ENCODE data around the gene MKNK2. TPM values are rescaled to one million over a fixed set of nuclear protein-coding genes. Genes with fewer than 3 reads are reported as not detected.
A peak's percentile ranks its signal among the peaks of the same experiment; 100 is the strongest.

MKNK2 gene
- total and polyA plus RNA-seq, 2 of the 13 experiments (the other 11 are each of a cell fraction or from before 2014, with no cell fraction given): 44.9 to 112 TPM

DNA sequence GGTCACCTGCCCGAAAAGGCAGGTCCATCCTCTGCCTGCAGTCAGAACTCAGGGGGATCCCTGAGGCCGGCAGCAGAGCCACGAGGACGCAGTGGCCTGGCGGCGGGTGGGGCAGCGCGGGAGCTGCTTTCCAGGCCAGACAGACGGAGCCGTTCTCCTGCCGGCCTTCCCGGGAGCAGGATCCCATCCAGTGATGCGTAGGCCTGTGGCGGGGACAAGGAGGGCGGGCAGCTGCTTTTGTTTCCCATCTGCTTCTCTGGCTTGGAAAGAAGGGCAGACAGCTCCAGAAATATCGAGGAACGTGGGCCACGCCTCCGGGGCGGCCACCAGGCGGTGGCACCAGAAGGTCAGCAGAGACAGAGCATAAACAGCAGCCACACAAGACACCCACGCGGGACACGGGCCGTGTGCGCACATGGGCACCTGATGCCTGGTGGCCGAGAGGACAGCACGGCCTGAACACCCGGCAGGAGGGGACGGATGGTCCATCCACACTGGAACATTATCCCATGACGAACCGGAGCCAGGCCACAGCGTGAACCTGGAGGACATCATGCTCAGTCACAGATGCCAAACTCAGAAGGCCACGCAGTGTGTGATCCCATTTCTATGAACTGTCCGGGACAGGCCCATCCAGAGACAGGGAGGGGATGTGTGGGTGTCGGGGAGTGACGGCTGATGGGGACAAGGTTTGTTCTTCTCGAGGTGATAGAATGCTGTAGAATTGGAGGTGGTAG is 13.9 kb upstream of the MKNK2 start (continued):
- TF ChIP-seq, protein P1, sequence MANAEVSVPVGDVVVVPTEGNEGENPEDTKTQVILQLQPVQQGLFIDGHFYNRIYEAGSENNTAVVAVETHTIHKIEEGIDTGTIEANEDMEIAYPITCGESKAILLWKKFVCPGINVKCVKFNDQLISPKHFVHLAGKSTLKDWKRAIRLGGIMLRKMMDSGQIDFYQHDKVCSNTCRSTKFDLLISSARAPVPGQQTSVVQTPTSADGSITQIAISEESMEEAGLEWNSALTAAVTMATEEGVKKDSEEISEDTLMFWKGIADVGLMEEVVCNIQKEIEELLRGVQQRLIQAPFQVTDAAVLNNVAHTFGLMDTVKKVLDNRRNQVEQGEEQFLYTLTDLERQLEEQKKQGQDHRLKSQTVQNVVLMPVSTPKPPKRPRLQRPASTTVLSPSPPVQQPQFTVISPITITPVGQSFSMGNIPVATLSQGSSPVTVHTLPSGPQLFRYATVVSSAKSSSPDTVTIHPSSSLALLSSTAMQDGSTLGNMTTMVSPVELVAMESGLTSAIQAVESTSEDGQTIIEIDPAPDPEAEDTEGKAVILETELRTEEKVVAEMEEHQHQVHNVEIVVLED (CRISPR knock-in tag; IDR thresholded peaks at IDR 0.05; ENCODE audit: borderline replicate concordance): no peak
- TF ChIP-seq RFXANK (CRISPR knock-in tag; IDR thresholded peaks at IDR 0.05) (no peak), ZFP36L1 (CRISPR knock-in tag; IDR thresholded peaks at IDR 0.05) (no peak), MTA1 (CRISPR knock-in tag; IDR thresholded peaks at IDR 0.05; ENCODE audit: borderline replicate concordance) (peak; percentile 46; the same call in 1 of the 2 replicates), FOXJ3 (CRISPR knock-in tag; IDR thresholded peaks at IDR 0.05; ENCODE audit: borderline replicate concordance) (no peak), ZNF207 (IDR thresholded peaks at IDR 0.05; ENCODE audit: borderline replicate concordance) (no peak), ZNF101 (CRISPR knock-in tag; IDR thresholded peaks at IDR 0.05; ENCODE audit: borderline replicate concordance, low read depth) (no peak)
- TF ChIP-seq, protein P2, sequence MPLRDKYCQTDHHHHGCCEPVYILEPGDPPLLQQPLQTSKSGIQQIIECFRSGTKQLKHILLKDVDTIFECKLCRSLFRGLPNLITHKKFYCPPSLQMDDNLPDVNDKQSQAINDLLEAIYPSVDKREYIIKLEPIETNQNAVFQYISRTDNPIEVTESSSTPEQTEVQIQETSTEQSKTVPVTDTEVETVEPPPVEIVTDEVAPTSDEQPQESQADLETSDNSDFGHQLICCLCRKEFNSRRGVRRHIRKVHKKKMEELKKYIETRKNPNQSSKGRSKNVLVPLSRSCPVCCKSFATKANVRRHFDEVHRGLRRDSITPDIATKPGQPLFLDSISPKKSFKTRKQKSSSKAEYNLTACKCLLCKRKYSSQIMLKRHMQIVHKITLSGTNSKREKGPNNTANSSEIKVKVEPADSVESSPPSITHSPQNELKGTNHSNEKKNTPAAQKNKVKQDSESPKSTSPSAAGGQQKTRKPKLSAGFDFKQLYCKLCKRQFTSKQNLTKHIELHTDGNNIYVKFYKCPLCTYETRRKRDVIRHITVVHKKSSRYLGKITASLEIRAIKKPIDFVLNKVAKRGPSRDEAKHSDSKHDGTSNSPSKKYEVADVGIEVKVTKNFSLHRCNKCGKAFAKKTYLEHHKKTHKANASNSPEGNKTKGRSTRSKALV (CRISPR knock-in tag; IDR thresholded peaks at IDR 0.05): 0 out of 2 replicates have a peak, but pooled peaks have one; percentile 30
- TF ChIP-seq, protein P3, sequence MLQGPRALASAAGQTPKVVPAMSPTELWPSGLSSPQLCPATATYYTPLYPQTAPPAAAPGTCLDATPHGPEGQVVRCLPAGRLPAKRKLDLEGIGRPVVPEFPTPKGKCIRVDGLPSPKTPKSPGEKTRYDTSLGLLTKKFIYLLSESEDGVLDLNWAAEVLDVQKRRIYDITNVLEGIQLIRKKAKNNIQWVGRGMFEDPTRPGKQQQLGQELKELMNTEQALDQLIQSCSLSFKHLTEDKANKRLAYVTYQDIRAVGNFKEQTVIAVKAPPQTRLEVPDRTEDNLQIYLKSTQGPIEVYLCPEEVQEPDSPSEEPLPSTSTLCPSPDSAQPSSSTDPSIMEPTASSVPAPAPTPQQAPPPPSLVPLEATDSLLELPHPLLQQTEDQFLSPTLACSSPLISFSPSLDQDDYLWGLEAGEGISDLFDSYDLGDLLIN (CRISPR knock-in tag; IDR thresholded peaks at IDR 0.05; ENCODE audit: borderline replicate concordance): no peak
- TF ChIP-seq, protein P4, sequence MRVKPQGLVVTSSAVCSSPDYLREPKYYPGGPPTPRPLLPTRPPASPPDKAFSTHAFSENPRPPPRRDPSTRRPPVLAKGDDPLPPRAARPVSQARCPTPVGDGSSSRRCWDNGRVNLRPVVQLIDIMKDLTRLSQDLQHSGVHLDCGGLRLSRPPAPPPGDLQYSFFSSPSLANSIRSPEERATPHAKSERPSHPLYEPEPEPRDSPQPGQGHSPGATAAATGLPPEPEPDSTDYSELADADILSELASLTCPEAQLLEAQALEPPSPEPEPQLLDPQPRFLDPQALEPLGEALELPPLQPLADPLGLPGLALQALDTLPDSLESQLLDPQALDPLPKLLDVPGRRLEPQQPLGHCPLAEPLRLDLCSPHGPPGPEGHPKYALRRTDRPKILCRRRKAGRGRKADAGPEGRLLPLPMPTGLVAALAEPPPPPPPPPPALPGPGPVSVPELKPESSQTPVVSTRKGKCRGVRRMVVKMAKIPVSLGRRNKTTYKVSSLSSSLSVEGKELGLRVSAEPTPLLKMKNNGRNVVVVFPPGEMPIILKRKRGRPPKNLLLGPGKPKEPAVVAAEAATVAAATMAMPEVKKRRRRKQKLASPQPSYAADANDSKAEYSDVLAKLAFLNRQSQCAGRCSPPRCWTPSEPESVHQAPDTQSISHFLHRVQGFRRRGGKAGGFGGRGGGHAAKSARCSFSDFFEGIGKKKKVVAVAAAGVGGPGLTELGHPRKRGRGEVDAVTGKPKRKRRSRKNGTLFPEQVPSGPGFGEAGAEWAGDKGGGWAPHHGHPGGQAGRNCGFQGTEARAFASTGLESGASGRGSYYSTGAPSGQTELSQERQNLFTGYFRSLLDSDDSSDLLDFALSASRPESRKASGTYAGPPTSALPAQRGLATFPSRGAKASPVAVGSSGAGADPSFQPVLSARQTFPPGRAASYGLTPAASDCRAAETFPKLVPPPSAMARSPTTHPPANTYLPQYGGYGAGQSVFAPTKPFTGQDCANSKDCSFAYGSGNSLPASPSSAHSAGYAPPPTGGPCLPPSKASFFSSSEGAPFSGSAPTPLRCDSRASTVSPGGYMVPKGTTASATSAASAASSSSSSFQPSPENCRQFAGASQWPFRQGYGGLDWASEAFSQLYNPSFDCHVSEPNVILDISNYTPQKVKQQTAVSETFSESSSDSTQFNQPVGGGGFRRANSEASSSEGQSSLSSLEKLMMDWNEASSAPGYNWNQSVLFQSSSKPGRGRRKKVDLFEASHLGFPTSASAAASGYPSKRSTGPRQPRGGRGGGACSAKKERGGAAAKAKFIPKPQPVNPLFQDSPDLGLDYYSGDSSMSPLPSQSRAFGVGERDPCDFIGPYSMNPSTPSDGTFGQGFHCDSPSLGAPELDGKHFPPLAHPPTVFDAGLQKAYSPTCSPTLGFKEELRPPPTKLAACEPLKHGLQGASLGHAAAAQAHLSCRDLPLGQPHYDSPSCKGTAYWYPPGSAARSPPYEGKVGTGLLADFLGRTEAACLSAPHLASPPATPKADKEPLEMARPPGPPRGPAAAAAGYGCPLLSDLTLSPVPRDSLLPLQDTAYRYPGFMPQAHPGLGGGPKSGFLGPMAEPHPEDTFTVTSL (CRISPR knock-in tag; IDR thresholded peaks at IDR 0.05; ENCODE audit: borderline replicate concordance): no peak
- TF ChIP-seq, protein P5, sequence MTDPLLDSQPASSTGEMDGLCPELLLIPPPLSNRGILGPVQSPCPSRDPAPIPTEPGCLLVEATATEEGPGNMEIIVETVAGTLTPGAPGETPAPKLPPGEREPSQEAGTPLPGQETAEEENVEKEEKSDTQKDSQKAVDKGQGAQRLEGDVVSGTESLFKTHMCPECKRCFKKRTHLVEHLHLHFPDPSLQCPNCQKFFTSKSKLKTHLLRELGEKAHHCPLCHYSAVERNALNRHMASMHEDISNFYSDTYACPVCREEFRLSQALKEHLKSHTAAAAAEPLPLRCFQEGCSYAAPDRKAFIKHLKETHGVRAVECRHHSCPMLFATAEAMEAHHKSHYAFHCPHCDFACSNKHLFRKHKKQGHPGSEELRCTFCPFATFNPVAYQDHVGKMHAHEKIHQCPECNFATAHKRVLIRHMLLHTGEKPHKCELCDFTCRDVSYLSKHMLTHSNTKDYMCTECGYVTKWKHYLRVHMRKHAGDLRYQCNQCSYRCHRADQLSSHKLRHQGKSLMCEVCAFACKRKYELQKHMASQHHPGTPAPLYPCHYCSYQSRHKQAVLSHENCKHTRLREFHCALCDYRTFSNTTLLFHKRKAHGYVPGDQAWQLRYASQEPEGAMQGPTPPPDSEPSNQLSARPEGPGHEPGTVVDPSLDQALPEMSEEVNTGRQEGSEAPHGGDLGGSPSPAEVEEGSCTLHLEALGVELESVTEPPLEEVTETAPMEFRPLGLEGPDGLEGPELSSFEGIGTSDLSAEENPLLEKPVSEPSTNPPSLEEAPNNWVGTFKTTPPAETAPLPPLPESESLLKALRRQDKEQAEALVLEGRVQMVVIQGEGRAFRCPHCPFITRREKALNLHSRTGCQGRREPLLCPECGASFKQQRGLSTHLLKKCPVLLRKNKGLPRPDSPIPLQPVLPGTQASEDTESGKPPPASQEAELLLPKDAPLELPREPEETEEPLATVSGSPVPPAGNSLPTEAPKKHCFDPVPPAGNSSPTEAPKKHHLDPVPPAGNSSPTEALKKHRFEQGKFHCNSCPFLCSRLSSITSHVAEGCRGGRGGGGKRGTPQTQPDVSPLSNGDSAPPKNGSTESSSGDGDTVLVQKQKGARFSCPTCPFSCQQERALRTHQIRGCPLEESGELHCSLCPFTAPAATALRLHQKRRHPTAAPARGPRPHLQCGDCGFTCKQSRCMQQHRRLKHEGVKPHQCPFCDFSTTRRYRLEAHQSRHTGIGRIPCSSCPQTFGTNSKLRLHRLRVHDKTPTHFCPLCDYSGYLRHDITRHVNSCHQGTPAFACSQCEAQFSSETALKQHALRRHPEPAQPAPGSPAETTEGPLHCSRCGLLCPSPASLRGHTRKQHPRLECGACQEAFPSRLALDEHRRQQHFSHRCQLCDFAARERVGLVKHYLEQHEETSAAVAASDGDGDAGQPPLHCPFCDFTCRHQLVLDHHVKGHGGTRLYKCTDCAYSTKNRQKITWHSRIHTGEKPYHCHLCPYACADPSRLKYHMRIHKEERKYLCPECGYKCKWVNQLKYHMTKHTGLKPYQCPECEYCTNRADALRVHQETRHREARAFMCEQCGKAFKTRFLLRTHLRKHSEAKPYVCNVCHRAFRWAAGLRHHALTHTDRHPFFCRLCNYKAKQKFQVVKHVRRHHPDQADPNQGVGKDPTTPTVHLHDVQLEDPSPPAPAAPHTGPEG (CRISPR knock-in tag; IDR thresholded peaks at IDR 0.05): no peak

All from HepG2 (cell line).